Breast epithelium (tissue), 3 donors: ENCODE results near the gene CHN2.

Experiments used
- CTCF ChIP-seq, 3 donors: fragments of 450-650 bp; IDR thresholded peaks; one replicate each; pipeline ENCODE4 v1.5.1; 2016 to 2017; ENCODE audit warnings: antibody characterized with exemption in 3 of 3, mild to moderate bottlenecking in 3 of 3, moderate library complexity in 3 of 3
- POLR2A ChIP-seq: fragments of 450-650 bp; IDR thresholded peaks from one replicate; pipeline ENCODE4 v1.6.1; 2016; ENCODE audit warnings: antibody characterized with exemption, mild to moderate bottlenecking, moderate library complexity
- POLR2AphosphoS5 ChIP-seq, 3 donors: sonication (generic); formaldehyde crosslinking; IDR thresholded peaks; one replicate each; pipeline ENCODE4 v1.6.1; 2017; ENCODE audit warnings: antibody characterized with exemption in 3 of 3

- TF ChIP-seq CTCF (IDR thresholded peaks at IDR 0.05) (no peak), POLR2A (no peak), POLR2AphosphoS5 (IDR thresholded peaks at IDR 0.05) (no peak)
These were observed 36.3 kb downstream of the CHN2 start for GRCh38 chr7:29230871-29231345.
